HCT116 (cell line): ENCODE measurements around the gene HOXA13.

ENCODE experiments used
- CBX3 ChIP-seq: IDR thresholded peaks from 2 replicates; pipeline ENCODE4 v1.6.1; 2012; ENCODE audit warnings: low read depth
- EGR1 ChIP-seq: IDR thresholded peaks from 2 replicates; pipeline ENCODE4 v1.6.1; 2012; ENCODE audit warnings: low read depth
- EZH2 ChIP-seq: fragments of 200-600 bp; sonication (generic); IDR thresholded peaks from 2 replicates; pipeline ENCODE4 v1.6.1; 2017; ENCODE audit warnings: antibody characterized with exemption, mixed run types
- POLR2A ChIP-seq: IDR thresholded peaks from 2 replicates; pipeline ENCODE4 v1.7.0; 2011; ENCODE audit warnings: borderline replicate concordance; ENCODE audit not compliant: insufficient read depth, insufficient read length; ENCODE audit errors: extremely low read depth
- POLR2AphosphoS5 ChIP-seq: IDR thresholded peaks from 2 replicates; pipeline ENCODE4 v1.6.1; 2011; ENCODE audit warnings: mild to moderate bottlenecking, low read depth, low read length, moderate library complexity
- RAD21 ChIP-seq: IDR thresholded peaks from 2 replicates; pipeline ENCODE4 v1.6.1; 2012; ENCODE audit warnings: low read depth, mild to moderate bottlenecking
- SIN3A ChIP-seq: IDR thresholded peaks from 2 replicates; pipeline ENCODE4 v1.6.1; 2012; ENCODE audit warnings: low read depth
- SP1 ChIP-seq: IDR thresholded peaks from 2 replicates; pipeline ENCODE4 v1.6.1; 2012; ENCODE audit warnings: low read depth
- YY1 ChIP-seq: IDR thresholded peaks from 2 replicates; pipeline ENCODE4 v1.6.1; 2011; ENCODE audit warnings: low read length, low read depth, moderate library complexity, mild to moderate bottlenecking; ENCODE audit not compliant: insufficient replicate concordance; ENCODE audit errors: extremely low read depth
- ZNF274 ChIP-seq: fragments of 200-500 bp; sonication (Bioruptor generic); IDR thresholded peaks from 2 replicates; pipeline ENCODE4 v1.6.1; 2014; ENCODE audit warnings: mild to moderate bottlenecking, low read depth, low read length, inconsistent platforms
- TF ChIP-seq, protein P1 (sequence below): IDR thresholded peaks from 2 replicates; pipeline ENCODE4 v1.6.1; 2012
- TF ChIP-seq, protein P2 (sequence below), 3 experiments: fragments of 200-600 bp in 1 of 3; sonication (generic) in 1 of 3; IDR thresholded peaks in 2 of 3; conservative IDR thresholded peaks in 1 of 3; 2 replicates each; pipeline ENCODE4 v1.5.1; 2012 to 2017; ENCODE audit warnings: low read depth in 2 of 3, low read length in 2 of 3, antibody characterized with exemption in 1 of 3, borderline replicate concordance in 1 of 3, control low read depth in 1 of 3, mild to moderate bottlenecking in 1 of 3, mixed read lengths in 1 of 3, mixed run types in 1 of 3, moderate library complexity in 1 of 3; ENCODE audit not compliant: insufficient read depth in 1 of 3
- TF ChIP-seq, protein P3 (sequence below): IDR thresholded peaks from 2 replicates; pipeline ENCODE4 v1.6.1; 2012; ENCODE audit warnings: low read depth

DNA sequence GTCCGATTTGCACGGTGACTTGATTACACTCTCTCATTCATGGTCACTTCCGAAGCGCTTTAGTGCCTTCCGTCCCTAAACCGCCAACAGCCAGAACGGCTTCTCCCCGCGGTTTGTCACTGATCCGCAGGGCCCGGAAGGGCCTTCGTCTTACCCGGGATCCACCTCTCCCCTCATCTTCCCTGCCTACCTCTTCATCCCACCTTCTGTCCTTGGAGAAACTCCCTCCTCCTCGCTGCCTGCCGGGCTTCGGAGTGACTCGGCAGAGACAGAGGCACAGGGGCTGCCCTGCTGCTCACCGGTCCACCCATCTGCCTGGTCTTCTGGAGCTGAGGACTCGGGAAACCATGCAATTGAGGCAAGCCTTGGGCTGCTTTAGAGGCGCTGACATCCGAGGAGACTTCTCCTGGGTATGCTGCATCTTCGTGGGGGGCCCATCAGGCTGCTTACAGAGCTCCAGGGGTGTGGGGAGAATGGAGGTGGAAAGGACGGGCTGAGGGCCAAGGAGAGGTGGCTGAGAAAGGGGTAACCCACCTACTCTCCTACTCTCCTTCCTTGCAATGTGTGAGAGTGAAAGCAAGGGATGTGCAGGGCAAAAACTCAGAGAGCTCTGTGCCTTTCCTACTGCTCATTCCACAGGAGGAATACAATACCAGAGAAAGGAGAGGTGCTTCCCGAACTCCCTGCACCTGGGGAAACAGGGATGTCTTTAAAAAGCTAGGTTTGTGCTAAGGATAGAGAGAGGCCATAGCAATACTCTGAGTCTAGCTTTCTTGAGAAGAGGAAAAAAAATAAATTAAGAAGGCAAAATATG is 13.8 kb downstream of the HOXA13 start:
- TF ChIP-seq, protein P1, sequence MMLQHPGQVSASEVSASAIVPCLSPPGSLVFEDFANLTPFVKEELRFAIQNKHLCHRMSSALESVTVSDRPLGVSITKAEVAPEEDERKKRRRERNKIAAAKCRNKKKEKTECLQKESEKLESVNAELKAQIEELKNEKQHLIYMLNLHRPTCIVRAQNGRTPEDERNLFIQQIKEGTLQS = no peak
- TF ChIP-seq, protein P2, sequence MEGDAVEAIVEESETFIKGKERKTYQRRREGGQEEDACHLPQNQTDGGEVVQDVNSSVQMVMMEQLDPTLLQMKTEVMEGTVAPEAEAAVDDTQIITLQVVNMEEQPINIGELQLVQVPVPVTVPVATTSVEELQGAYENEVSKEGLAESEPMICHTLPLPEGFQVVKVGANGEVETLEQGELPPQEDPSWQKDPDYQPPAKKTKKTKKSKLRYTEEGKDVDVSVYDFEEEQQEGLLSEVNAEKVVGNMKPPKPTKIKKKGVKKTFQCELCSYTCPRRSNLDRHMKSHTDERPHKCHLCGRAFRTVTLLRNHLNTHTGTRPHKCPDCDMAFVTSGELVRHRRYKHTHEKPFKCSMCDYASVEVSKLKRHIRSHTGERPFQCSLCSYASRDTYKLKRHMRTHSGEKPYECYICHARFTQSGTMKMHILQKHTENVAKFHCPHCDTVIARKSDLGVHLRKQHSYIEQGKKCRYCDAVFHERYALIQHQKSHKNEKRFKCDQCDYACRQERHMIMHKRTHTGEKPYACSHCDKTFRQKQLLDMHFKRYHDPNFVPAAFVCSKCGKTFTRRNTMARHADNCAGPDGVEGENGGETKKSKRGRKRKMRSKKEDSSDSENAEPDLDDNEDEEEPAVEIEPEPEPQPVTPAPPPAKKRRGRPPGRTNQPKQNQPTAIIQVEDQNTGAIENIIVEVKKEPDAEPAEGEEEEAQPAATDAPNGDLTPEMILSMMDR (IDR thresholded peaks at IDR 0.05 in 2 of 3, conservative IDR thresholded peaks at IDR 0.05 in 1 of 3; ENCODE audit: borderline replicate concordance in 1 of 3, insufficient read depth in 1 of 3, low read depth in 2 of 3, low read length in 2 of 3) = no peak
- TF ChIP-seq, protein P3, sequence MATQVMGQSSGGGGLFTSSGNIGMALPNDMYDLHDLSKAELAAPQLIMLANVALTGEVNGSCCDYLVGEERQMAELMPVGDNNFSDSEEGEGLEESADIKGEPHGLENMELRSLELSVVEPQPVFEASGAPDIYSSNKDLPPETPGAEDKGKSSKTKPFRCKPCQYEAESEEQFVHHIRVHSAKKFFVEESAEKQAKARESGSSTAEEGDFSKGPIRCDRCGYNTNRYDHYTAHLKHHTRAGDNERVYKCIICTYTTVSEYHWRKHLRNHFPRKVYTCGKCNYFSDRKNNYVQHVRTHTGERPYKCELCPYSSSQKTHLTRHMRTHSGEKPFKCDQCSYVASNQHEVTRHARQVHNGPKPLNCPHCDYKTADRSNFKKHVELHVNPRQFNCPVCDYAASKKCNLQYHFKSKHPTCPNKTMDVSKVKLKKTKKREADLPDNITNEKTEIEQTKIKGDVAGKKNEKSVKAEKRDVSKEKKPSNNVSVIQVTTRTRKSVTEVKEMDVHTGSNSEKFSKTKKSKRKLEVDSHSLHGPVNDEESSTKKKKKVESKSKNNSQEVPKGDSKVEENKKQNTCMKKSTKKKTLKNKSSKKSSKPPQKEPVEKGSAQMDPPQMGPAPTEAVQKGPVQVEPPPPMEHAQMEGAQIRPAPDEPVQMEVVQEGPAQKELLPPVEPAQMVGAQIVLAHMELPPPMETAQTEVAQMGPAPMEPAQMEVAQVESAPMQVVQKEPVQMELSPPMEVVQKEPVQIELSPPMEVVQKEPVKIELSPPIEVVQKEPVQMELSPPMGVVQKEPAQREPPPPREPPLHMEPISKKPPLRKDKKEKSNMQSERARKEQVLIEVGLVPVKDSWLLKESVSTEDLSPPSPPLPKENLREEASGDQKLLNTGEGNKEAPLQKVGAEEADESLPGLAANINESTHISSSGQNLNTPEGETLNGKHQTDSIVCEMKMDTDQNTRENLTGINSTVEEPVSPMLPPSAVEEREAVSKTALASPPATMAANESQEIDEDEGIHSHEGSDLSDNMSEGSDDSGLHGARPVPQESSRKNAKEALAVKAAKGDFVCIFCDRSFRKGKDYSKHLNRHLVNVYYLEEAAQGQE = no peak
- no peak for TF ChIP-seq SP1
- TF ChIP-seq EZH2 = no peak
- TF ChIP-seq SIN3A = no peak
- TF ChIP-seq POLR2A = no peak
- no peak for TF ChIP-seq YY1
- TF ChIP-seq RAD21 = no peak
- TF ChIP-seq POLR2AphosphoS5 = no peak
- no peak for TF ChIP-seq ZNF274
- no peak for TF ChIP-seq CBX3
- no peak for TF ChIP-seq EGR1
